Measurements from ENCODE around the gene DENND6B. TPM values are rescaled to one million over a fixed set of nuclear protein-coding genes. Genes with fewer than 3 reads are reported as not detected.

The DENND6B gene
- total RNA-seq, 1 donor from 2014 or later = 1.2 TPM

DNA sequence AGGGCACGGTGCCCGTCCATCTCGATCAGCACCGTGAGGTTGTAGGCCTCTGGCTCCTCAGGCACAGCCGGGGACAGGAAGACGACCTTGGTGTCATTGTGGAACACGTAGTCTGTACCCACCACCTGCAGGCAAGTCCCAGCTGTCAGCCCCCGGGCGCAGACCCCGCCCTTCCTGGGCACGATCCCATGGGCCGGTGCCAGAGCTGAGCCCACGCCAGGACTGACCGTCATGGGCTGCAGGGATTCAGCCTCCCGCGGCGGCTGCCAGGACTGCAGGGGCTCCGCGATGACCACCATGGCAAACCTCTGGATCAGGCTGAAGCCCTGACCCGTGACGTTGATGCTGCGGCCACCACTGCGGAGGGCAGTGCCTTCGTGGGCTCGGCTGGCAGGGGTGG, 44.9 kb downstream of the DENND6B start:
- Histone ChIP-seq H3K4me1 (peaks cover 16% of the 10 kb centered on the region), H3K9me3 (replicated peaks) (no peaks in the 10 kb centered on the region), H3K27me3 (ENCODE audit: low read depth) (no peaks in the 10 kb centered on the region), H3K36me3 (peaks cover 91% of the 10 kb centered on the region), H3K27ac (replicated peaks) (peak overlapping the region; percentile 66), H3K4me3 (no peak overlapping the region)
- intact Hi-C loops (cut with micrococcal nuclease) = no loop called here
- TF ChIP-seq, protein P1, sequence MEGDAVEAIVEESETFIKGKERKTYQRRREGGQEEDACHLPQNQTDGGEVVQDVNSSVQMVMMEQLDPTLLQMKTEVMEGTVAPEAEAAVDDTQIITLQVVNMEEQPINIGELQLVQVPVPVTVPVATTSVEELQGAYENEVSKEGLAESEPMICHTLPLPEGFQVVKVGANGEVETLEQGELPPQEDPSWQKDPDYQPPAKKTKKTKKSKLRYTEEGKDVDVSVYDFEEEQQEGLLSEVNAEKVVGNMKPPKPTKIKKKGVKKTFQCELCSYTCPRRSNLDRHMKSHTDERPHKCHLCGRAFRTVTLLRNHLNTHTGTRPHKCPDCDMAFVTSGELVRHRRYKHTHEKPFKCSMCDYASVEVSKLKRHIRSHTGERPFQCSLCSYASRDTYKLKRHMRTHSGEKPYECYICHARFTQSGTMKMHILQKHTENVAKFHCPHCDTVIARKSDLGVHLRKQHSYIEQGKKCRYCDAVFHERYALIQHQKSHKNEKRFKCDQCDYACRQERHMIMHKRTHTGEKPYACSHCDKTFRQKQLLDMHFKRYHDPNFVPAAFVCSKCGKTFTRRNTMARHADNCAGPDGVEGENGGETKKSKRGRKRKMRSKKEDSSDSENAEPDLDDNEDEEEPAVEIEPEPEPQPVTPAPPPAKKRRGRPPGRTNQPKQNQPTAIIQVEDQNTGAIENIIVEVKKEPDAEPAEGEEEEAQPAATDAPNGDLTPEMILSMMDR (IDR thresholded peaks at IDR 0.05; ENCODE audit: borderline replicate concordance) = peak; percentile 31
- DNase-seq = no peak

GRCh38 chr22:50281384-50281760, 45.4 kb downstream of the DENND6B start:
- no peak for DNase-seq
- Histone ChIP-seq H3K27me3 (ENCODE audit: low read depth) (no peaks in the 10 kb centered on the region), H3K27ac (replicated peaks) (peak overlapping the region; percentile 66), H3K36me3 (peaks cover 91% of the 10 kb centered on the region), H3K4me3 (no peak overlapping the region), H3K9me3 (replicated peaks) (no peaks in the 10 kb centered on the region), H3K4me1 (peaks cover 16% of the 10 kb centered on the region)
- intact Hi-C loops (cut with micrococcal nuclease) = no loop called here
- TF ChIP-seq, protein P1 (IDR thresholded peaks at IDR 0.05; ENCODE audit: borderline replicate concordance) = no peak

GRCh38 chr22:50280708-50281383, 46.0 kb downstream of the DENND6B start:
- TF ChIP-seq, protein P1 (IDR thresholded peaks at IDR 0.05; ENCODE audit: borderline replicate concordance) = no peak
- DNase-seq = no peak
- Histone ChIP-seq H3K27ac (replicated peaks) (peak overlapping the region; percentile 66), H3K4me1 (peaks cover 16% of the 10 kb centered on the region), H3K36me3 (peaks cover 90% of the 10 kb centered on the region), H3K9me3 (replicated peaks) (no peaks in the 10 kb centered on the region), H3K27me3 (ENCODE audit: low read depth) (no peaks in the 10 kb centered on the region), H3K4me3 (no peak overlapping the region)
- intact Hi-C loops (cut with micrococcal nuclease) = no loop called here

DNA sequence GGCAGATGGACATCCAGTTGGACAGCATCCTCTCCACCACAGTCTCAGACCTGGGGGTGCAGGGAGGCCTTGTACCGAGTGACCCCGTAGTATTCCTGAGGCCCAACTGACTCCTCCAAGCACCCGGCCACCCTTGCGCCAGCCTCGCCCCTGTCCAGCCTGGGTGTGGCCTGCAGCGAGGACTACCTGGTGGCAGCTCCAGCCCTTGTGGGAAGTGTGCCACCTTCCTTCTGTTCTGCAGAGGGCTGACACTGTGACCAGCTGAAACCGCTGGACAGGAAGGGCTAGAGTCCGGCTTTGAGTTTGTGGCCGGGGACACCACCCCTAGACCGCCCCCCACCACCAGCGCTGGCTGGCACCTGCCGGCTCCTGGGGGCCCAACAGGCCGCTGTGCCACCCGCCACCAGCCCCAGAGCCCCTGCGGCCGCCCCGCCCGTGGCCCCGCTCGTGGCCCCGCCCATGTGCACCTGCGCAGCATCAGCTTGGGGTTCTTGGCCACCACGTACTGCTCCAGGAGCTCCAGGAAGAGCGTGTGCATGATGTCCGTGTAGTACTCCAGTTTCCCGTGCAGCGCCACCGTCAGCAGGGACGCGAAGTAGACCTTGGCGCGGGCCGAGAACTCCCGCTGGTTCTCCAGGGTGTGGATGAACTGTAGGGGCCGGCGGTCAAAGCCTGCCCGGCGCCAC, 46.6 kb downstream of the DENND6B start:
- H3K36me3 ChIP-seq = peaks cover 93% of the 10 kb centered on the region
- TF ChIP-seq, protein P1 (IDR thresholded peaks at IDR 0.05; ENCODE audit: borderline replicate concordance) = no peak
- no peak overlapping the region for H3K27ac ChIP-seq (replicated peaks)

GRCh38 chr22:50278956-50279619, 47.7 kb downstream of the DENND6B start:
- H3K9me3 ChIP-seq (replicated peaks) = no peaks in the 10 kb centered on the region
- no peak overlapping the region for H3K27ac ChIP-seq (replicated peaks)
- DNase-seq = no peak
- no peaks in the 10 kb centered on the region for H3K27me3 ChIP-seq (ENCODE audit: low read depth)
- TF ChIP-seq, protein P1 (IDR thresholded peaks at IDR 0.05; ENCODE audit: borderline replicate concordance) = no peak
- H3K4me1 ChIP-seq = peaks cover 24% of the 10 kb centered on the region
- intact Hi-C loops (cut with micrococcal nuclease) = no loop called here
- H3K4me3 ChIP-seq = no peak overlapping the region
- H3K36me3 ChIP-seq = peaks cover 90% of the 10 kb centered on the region

More for the DNA sequence above, 46.6 kb downstream of the DENND6B start:
- peaks cover 17% of the 10 kb centered on the region for H3K4me1 ChIP-seq
- no peaks in the 10 kb centered on the region for H3K27me3 ChIP-seq (ENCODE audit: low read depth)
- H3K4me3 ChIP-seq = no peak overlapping the region
- H3K9me3 ChIP-seq (replicated peaks) = no peaks in the 10 kb centered on the region
- intact Hi-C loops (cut with micrococcal nuclease) = no loop called here
- no peak for DNase-seq

Data from left ventricle myocardium inferior (tissue), 1 donor.